GM19397 (cell line): ENCODE results near the gene SLC6A7.
"Not testable (repeated sequence)": the region's sequence is repeated elsewhere in the genome, so short reads cannot be mapped to it uniquely, and the experiment has no call there.

Source experiments
- ATAC-seq: cut with Tn5 transposase; IDR thresholded peaks from one replicate; pipeline ENCODE4 v1.9.1; 2021; ENCODE audit warnings: mild to moderate bottlenecking, moderate library complexity; ENCODE audit not compliant: unreplicated experiment

The SLC6A7 gene

DNA sequence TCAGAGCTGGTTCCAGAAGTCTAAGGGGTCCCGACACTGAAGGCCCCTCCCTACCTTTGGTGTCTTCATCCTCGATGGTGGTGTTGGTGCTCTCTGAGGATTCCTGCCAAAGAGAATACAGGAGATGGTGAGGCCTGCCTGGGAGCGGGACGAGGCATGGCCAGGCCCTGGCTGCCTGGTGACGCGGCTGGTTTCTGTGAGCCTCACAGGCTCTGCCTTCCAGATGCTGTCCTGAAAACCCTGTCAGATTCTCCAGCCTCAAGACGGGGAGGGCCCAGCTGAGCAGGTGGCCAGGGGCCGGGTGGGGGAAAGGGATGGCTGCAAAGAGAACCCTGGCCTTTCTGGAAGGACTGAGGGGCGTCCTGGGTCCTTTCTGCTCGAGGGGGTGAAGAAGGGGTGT is 48.8 kb downstream of the SLC6A7 start:
- no peak for ATAC-seq

DNA sequence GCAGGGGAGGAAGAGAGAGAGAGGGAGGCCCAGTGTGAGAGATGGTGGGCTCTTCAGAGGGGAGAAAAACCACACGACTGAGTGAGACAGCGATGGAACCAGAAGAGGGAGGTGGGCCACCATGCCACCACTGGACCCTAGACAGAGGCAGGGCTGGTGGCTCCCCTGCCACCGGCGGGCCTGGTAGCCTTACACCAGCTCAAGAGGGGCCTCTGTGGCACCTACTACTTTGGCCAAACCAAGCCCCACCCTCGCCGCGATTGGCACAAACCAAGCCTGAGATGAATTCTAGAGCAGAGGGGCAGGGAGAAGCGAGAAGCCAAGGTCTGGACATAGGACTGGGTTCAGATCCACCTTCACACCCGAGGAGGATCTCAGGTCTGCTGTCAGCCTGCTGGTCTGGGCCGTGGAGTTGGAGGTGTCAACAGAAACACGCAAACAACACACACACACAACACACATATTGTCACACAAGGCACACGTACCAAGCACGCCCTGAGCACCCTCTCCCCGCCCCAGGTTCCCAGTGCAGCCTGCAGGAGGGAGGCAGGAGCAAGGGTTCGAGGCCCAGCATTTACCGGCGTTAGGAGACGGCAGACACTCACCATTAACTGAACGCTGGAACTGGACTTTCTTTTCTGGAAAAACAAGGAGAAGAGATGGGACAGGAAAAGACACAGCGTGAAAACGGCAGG is 49.4 kb downstream of the SLC6A7 start:
- no peak for ATAC-seq

DNA sequence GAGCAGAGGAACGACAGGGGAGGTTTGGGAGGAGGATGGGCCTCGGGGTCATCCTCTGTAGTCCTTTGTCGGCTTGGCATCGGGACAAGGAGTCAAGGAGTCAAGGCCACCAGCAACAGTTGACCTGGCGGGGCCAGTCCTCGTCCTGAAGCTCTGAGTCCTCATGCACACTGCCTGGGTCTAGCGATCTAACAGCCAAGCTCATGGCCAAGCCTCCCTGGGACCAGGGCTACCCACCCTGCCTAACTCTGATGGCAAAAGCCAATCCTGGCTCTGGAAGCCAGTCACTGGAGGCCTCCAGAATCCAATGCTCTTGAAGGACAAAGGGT is 49.9 kb downstream of the SLC6A7 start:
- no peak for ATAC-seq

DNA sequence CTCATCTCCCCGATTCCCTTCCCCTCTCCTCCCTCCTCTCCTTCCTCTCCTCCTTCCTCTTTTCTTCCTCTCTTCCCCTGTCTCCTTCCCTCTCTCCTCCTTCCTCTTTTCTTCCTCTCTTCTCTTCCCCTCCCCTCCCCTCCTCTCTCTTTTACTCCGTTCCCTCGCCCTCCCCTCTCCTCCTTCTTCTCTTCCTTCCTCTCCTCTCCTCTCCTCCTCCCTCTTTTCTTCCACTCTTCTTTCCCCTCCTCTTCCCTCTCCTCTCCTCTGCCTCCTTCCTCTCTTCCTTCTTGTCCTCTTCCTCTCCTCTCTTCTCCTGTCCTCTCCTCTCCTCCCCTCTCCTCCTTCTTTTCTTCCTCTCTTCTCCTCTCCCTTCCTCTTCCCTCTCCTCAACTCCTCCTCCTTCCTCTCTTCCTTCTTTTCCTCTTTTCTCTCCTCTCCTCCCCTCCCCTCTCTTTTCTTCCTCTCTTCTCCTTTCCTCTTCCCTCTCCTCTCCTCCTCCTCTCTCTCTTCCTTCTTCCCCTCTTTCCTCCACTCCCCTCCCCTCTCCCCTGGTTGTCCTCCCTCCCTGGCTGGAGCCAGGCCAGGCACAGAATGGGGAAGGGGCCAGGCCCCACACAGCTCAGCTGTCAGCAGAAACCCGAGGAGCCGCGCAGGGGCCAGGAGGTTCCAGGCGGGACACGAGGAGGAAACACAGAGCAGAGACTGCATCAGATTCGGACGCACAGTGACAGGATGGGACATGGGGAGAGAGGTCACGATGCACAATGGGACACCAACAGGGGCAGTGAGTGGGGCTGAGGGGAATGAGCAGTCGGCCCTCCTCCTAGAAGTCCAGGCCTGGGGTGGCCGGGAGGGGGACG is 51.7 kb downstream of the SLC6A7 start:
- ATAC-seq = no peak

DNA sequence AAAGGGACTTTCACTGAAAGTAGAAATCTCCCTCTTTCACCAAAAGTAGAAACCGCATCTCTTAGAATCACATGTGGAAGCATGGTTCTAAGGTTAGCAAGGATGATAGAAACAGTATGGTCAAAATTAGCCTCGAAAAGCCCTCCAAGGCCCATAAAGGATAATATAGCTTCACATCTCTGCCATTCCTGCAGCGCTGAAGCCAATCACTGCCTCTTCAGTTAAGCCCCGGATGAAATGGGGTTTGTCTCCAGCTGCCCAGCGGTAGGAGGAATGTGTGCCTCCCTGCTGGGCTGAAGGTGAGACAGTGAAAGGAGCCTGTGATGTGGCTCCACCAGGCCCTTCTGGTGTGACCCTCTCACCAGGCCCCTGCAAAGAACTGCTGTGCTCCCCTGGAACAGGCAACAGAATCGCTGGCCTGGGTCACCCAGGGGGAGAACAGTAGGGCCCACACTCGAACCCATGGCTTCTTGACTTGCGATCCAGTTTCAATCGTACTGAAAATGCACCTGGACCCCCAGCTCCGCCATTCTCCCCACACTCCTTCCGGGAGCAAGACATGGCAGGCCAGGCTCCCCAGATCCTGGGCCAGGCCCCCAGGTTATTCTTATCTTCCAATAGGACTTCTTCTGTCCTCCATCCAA is 52.5 kb downstream of the SLC6A7 start:
- ATAC-seq = no peak

DNA sequence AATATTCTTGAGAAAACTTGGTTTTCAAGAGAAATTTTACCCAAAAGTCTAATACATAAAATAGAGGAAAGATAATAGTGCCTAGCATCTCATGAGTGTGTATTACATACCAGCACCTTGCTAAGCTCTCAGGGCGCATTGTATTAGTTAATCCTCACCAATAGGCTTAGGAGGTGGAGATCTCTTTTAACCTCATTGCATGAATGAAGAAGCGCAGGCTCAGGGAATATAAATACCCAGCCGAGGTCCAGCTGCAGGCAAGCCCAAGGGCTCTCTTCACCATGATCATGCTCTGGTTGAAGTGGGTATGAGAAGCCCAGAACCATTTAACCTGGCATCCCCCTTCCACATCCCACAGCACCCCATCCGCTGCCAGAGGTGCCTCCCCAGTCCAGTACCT is 53.7 kb downstream of the SLC6A7 start:
- ATAC-seq = no peak

DNA sequence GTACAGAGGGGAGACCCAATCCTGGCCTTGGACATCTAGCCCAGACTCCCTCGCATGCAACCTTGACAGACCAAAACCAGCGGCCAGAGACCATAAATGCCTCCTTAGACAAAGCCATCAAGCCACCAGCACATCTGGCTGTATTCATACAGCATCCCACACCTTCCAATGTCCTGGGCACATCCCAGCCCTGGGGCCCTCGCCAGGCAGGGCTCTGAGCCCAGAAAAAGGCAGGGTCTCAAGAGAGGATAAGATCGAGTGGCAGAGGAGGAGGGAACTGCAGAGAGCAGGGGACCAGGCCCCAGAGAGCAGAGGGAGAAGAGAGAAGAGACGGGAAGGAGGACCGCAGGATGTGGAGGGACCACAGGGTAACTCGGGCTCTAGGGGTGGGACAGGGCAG is 54.3 kb downstream of the SLC6A7 start:
- ATAC-seq = no peak

DNA sequence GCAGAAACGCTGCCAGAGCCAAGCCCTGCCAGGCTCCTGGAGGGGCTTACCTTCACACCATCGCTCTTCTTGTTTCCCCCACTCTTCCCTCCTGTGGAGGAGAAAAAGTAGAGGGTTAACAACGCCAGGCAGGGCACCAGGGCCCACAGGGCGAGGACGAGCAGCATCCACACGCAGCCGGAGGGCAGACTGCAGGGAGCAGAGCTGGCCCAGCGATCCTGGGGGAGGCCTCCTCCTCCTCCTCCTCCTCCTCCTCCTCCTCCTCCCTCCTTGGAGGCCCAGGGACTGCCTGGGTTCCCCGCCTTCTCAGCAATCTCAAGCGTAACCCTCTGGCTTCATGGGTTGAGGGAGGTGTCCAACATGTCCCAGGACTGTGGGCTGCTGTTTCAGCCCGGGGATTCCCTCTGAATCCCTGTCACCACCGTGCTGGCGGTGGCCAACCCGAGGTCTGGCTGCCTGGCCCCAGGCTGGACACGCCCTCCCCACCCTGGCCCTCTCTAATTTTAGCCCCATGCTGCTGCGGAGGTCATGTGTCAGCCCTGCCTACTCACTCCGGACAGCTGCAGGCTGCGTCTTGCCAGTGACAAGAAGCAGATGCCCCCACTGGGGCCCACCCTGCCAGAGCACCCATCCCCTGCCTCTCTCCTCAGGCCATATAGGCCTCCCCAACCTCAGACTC is 55.4 kb downstream of the SLC6A7 start:
- no peak for ATAC-seq

DNA sequence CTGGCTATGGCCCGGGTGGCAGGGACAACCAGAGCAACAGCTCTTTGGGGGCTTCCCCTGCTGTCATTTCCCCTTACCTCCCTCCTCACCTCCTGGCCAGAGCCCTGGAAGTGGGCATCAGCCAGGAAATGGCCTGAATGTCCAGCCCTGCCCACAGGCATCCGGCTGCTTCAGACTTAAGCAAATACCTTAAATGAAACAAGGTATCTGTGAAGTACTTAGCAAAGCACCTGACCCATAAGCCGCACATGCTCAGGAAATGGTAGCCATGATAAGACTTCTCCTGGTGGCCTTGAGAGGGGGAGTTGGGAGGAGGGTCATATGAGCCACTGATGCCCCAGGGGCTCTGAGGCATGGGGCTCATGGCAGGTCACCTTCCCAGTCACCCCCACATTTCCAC is 55.9 kb downstream of the SLC6A7 start:
- no peak for ATAC-seq

DNA sequence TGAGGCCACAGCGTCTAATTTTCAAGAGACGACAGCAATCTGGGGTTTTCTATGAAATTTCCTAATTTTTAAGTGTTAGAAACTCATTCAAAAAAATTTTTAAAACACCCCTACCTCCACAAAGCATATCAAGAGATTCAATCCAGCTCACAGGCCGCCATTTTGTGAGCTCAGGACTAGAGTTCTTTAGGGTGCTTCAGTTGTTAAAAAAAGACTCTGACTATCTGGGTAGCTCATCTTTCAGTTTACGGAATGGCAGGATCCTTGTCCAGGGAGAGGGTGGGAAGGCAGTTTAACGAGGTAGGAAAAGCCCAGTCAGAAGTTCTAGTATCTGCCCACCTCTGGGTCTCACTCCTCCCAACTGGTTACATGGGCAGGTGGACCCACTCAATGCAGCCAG is 56.6 kb downstream of the SLC6A7 start:
- ATAC-seq = no peak

DNA sequence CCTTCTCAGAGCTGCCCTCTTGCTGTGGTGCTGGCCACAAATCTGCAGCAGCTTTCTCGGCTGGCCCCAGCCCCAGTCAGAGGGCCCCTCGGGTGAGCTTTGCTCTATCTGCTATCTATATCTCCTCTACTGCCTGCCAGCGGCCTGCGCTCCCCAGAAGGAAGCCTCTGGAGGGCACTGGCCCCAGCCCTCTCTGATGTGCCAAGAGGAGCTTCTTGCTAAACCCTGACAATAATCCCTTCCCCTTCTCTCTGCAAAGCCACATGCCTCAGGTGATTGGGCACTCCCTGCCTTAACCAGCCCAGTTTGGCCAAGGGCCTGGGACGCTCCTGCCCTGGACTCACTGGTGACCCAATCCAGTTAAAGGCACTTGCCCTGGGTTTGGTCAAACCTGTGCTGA is 57.0 kb downstream of the SLC6A7 start:
- ATAC-seq = no peak

DNA sequence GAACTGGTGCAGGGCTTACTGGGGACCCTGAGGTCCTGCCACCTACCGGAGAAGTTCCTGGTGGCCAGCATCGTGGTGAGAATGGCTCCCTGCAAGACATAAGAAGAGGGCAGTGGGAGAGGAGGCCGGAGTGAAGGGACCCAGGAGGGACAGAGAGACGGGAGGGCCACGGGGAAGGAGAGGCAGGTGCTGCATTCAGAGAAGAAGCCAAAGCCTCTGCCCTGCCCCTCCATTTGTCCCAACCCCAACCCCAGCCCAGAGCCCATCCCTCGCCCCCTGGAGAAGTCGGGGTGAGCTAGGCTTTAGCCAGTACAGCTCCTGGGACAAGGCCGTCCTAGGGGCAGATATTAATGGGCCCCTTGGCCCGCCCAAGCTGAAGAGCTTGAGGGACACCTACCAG is 57.9 kb downstream of the SLC6A7 start:
- ATAC-seq = no peak

DNA sequence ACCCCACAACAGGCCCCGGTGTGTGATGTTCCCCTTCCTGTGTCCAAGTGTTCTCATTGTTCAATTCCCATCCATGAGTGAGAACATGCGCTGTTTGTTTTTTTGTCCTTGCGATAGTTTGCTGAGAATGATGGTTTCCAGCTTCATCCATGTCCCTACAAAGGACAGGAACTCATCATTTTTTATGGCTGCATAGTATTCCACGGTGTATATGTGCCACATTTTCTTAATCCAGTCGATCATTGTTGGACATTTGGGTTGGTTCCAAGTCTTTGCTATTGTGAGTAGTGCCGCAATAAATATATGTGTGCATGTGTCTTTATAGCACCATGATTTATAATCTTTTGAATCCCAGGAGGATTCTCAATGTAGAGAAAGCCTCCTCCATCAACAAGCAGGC is 58.6 kb downstream of the SLC6A7 start:
- not testable (repeated sequence) for ATAC-seq

DNA sequence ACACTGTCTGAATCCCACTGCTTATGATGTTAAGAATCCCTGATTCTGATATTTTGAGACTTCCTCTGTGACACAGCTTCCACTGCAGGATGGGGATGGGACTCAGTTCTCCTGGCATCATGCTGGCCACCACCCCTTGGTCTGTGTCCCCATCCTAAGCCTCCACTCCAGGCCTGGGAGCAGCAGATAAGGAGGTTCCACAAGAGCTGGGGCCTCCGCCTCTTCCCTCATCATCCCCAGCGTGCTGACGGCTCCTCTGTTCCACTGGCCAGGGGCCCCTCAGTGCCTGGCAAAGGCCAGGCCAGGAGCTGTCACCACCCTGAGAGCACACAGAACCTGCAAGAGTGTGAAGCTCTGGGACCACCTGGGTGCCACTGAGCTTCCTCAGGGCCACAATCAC is 59.1 kb downstream of the SLC6A7 start:
- ATAC-seq = no peak

DNA sequence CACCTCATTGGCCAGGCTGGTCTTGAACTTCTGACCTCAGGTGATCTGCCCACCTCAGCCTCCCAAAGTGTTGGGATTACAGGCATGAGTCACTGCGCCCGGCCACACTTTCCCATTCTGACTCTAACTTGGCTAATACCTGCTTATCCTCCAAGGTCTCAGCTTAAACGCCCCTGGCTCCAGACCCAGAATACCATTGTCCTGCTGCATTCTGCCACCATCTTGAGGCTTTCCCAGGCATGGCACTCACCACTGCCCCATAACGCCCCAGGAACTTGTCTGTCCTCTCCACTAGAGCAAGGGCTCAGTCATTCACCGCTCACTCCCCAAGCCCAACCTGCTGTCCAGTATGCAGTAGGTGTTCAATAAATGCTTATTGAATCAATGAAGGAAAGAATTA is 59.9 kb downstream of the SLC6A7 start:
- ATAC-seq = no peak

DNA sequence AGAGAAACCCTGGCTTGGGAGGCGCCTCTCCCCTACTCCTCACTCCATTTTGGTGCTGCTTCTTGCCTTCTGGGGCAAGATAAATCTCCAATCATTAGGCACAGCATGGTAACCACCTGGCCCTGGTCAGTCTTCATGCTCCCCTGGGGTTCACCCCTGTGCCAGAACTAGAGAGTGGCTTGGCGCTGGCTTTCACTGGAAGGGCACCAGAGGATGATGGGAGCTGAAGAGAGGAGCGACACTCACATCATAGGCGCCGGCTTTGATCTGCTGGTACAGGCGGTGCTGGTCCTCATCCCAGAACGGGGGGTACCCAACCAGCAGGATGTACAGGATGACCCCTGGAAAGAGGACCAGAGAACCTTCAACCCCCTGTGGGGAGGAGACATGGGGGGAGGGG is 61.6 kb downstream of the SLC6A7 start:
- no peak for ATAC-seq

DNA sequence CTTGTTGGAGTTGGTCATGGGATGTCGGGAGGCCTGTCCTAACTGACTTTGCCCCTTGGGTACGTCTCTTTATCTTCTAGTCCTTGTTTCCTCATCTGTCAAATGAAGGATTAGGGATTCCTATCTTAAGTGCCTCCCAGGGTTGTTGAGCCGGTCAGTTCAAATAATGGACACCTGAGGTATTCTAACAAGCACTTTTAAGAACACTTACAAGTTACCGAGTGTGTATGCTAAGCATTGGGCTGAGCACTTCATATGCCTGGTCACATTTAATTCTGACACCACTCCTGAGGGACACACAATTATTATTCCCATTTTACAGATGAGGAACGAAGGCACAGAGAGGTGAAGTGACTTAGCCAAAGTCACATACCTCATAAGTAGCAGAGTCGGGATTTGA is 62.6 kb downstream of the SLC6A7 start:
- no peak for ATAC-seq

DNA sequence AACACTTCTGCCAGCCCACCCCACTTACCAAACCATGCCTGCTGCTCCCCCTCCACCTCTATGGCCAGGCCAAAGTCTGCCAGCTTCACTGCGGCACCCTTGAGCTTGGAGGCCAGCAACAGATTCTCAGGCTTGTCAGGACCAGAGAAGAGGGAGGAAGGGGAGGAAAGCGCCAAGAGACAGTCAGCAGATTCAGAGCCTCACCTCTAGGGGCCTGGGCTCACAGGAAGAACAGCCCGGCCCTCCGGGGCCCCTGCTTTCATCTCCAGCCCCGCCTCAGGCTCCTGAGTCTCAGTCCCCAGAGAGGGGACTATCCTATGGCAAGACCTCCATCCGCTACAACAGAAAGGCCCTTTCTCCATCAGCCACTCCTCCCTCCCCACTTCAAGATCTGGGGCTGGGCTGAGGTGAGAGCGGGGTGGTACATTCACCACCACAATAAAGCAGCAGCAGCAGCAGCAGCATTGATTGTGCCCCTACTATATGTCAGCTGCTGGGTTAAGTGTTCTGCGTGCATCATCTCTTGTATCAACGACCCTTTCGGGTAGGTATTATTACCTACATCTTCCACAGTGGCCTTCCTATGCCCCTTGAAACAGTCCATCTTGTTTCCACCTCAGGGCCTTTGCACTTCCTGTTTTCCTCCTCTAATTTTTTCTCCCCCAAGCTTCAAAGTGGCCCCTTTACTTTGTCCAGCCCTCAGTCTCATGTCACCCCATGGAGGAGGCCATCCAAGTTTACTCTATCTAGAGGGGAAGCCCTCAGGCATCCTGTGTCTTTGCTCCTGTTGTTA is 63.8 kb downstream of the SLC6A7 start:
- ATAC-seq = no peak

DNA sequence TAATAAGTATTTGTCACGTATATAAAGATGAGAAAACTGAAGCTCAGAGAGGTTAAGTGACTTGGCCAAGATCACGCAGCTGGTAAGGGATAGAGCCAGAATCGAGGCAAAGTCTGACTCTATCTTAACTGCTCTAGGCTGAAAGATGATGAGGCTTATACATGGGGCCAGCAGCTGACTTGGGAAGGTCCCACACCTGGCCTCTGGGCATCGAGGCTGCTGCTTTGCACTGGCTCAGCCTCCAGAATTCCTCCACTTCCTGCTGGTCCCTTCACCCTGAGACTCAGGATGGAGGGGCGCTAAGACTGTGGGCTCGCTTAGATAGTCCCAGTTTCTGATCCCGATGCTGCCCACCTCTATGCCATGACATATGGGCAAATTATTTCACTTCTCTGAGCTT is 64.5 kb downstream of the SLC6A7 start:
- ATAC-seq = no peak

DNA sequence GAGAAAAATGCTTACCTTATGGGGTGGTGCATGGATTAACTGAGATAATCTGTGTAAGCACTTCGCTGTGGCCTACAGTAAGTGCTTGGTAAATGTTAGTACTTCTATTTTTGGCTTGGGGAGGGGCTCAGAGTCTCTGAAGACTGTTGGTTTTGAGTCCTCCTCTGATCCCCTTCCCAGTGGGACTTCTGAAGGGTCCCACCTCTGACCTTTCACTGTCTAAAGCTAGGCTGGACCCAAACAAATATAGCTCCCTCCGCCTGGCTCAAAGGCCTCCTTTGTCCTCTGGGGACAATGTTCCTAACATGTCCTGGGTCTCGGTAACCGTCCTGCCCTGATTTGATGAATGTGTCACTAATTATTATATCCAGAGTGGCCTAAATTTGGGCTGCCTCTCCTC is 64.9 kb downstream of the SLC6A7 start:
- no peak for ATAC-seq
